NCI-H146 treated with DMSO at 0.1 percent for 48 hours (cell line): ENCODE results near the gene TLX2.

Source experiments
- DNase-seq: peaks from one replicate; lab custom pipeline; 2025; ENCODE audit not compliant: unreplicated experiment; lab: John Stamatoyannopoulos, UW

Gene TLX2

GRCh38 chr2:74496997-74497776 lies 17.1 kb upstream of the TLX2 start:
- DNase-seq = no peak

GRCh38 chr2:74497777-74498499 lies 16.3 kb upstream of the TLX2 start:
- DNase-seq = peak; percentile 55

GRCh38 chr2:74498500-74499266 lies 15.6 kb upstream of the TLX2 start:
- DNase-seq = no peak

GRCh38 chr2:74499267-74499939 lies 14.8 kb upstream of the TLX2 start, which contains the start of gene LBX2:
TSS of gene LBX2 (minus strand) at chr2:74499603. CDS start at chr2:74499537, 66 bp downstream.
- DNase-seq = no peak

- DNase-seq = no peak
Observed at GRCh38 chr2:74499940-74500577, 14.2 kb upstream of the TLX2 start.

- DNase-seq = no peak
Observed at GRCh38 chr2:74500578-74500946, 13.7 kb upstream of the TLX2 start.

- DNase-seq = no peak
Observed at GRCh38 chr2:74501335-74502071, 12.7 kb upstream of the TLX2 start.

- DNase-seq = no peak
Observed at GRCh38 chr2:74502147-74502719, 12.0 kb upstream of the TLX2 start.

GRCh38 chr2:74502720-74503505 lies 11.3 kb upstream of the TLX2 start:
- DNase-seq = no peak

GRCh38 chr2:74503506-74504475 lies 10.5 kb upstream of the TLX2 start:
- no peak for DNase-seq

- DNase-seq = no peak
Observed at GRCh38 chr2:74504591-74504990, 9.7 kb upstream of the TLX2 start.

GRCh38 chr2:74505448-74506246 lies 8.6 kb upstream of the TLX2 start:
- DNase-seq = no peak

GRCh38 chr2:74507145-74507925 lies 6.9 kb upstream of the TLX2 start, which contains the start of gene PCGF1:
TSS of gene PCGF1 (minus strand) at chr2:74507695. CDS start at chr2:74507668, 27 bp downstream.
- DNase-seq = peak; percentile 96

- DNase-seq = peak; percentile 61
Observed at GRCh38 chr2:74507926-74508520, 6.2 kb upstream of the TLX2 start.

- no peak for DNase-seq
Observed at GRCh38 chr2:74510272-74510671, 4.0 kb upstream of the TLX2 start.
